IPS-20b (cell line): Measurements from ENCODE around the gene HS2ST1.

Experiments
- H3K27ac ChIP-seq: one replicate; pipeline ENCODE4 v1.5.1; 2013; ENCODE audit warnings: low read length
- H3K27me3 ChIP-seq: 2 replicates; pipeline ENCODE4 v1.6.1; 2013; ENCODE audit warnings: mild to moderate bottlenecking, low read length, inconsistent platforms; ENCODE audit not compliant: insufficient read depth
- H3K36me3 ChIP-seq: 2 replicates; pipeline ENCODE4 v1.6.1; 2013; ENCODE audit warnings: low read depth, mild to moderate bottlenecking, inconsistent platforms, low read length, moderate library complexity; ENCODE audit not compliant: insufficient read depth
- H3K4me1 ChIP-seq: 2 replicates; pipeline ENCODE4 v1.6.1; 2013; ENCODE audit warnings: mild to moderate bottlenecking, control low read depth, inconsistent platforms, low read length, moderate library complexity; ENCODE audit not compliant: insufficient read depth
- H3K4me3 ChIP-seq: 2 replicates; pipeline ENCODE4 v1.5.1; 2013; ENCODE audit warnings: mild to moderate bottlenecking, low read length, inconsistent platforms
- H3K9ac ChIP-seq: 2 replicates; pipeline ENCODE4 v1.6.1; 2013; ENCODE audit warnings: low read depth, mild to moderate bottlenecking, inconsistent platforms, low read length, moderate library complexity
- H3K9me3 ChIP-seq: 2 replicates; pipeline ENCODE4 v1.6.1; 2013; ENCODE audit warnings: mild to moderate bottlenecking, low read depth, low read length, inconsistent platforms; ENCODE audit not compliant: insufficient read depth

HS2ST1 gene

DNA sequence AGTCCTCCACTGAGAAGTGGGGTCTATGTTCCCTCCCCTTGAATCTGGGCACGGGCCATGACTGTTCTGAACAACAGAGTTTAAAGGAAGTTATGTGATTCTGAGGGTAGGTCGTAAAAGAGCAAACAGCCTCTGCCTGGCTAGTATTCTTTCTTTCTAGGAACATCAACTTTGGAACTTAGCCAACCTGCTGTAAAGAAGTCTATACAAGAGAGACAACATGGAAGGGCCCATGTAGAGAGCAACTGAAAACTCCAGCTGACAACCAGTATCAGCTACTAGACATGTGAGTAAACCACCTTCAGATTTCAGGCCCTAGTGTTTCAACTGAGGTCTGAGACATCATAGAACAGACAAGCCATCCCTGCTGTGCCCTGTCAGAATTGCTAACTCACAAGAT is 8.0 kb upstream of the HS2ST1 start:
- Histone ChIP-seq H3K4me3 (no peak overlapping the region), H3K27ac (no peak overlapping the region), H3K9me3 (no peaks in the 10 kb centered on the region; the same call in 1 of the 2 replicates), H3K9ac (no peak overlapping the region), H3K27me3 (no peaks in the 10 kb centered on the region), H3K4me1 (0 out of 2 replicates have a peak, but pooled peaks cover 4% of the 10 kb centered on the region), H3K36me3 (peaks cover 69% of the 10 kb centered on the region)

DNA sequence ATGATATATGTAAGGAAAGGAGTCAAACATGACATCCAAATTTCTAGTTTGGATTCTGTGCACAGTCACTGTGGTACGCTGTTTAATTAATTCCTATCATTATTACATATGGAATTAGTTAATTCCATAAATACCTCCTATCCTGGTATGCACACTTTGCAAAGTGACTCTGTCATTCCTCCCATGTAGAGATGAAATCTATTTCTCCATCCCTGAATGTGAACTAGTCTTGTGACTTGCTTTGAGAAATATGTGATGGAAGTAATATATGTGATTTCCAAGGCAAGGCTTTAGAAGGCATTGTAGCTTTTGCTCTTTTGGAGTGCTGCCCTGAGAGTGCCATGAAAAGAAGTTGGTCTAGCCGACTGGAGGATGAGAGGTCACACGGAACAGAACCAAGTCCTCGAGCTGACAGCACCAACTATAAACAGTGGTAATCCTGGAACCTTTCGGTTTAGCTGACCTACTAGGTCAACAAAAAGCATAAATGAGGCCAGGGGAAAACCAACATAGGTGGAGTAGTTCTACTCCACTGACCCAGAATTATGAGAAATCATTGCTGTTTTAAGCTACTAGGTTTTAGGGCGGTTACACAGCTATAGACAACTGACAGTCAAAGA is 2.0 kb upstream of the HS2ST1 start:
- Histone ChIP-seq H3K27ac (no peak overlapping the region), H3K27me3 (no peaks in the 10 kb centered on the region), H3K36me3 (peaks cover 34% of the 10 kb centered on the region), H3K9ac (peak overlapping the region; percentile 98; the same call in 1 of the 2 replicates), H3K4me1 (peaks cover 8% of the 10 kb centered on the region), H3K9me3 (no peaks in the 10 kb centered on the region), H3K4me3 (peak overlapping the region; percentile 95)

DNA sequence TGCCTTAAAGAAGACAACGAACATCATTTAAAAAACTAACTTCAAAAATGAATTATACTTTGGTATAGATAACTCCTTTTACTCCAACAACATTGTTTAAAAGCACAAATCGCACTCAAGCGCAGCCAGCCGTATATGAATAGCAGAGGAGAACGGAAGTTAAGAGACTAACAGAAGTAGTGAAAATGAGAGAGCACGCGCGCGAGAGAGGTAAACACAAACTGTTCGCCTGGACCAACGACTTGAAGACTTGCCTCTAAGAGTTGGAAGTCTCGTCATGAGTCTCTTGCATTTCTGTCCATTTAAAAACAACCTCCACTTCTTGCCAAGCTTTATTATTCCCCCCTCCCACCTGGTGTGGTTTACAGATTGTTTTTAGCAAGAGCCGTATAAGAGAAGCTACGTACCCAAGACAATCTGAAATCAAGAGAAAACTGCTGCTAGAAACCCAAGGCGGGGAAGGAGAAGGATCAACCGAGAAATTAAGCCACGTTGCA is 988 bp upstream of the HS2ST1 start:
- H3K36me3 ChIP-seq, result peaks cover 23% of the 10 kb centered on the region
- H3K27me3 ChIP-seq, result no peaks in the 10 kb centered on the region
- peak overlapping the region; percentile 95 for H3K4me3 ChIP-seq
- H3K9ac ChIP-seq, result peak overlapping the region; percentile 98
- H3K4me1 ChIP-seq, result peaks cover 8% of the 10 kb centered on the region
- H3K27ac ChIP-seq, result peak overlapping the region; percentile 93
- no peaks in the 10 kb centered on the region for H3K9me3 ChIP-seq

GRCh38 chr1:86913896-86914600 is 387 bp upstream of the HS2ST1 start, which contains the start of gene SELENOF:
Gene SELENOF (minus strand): TSS chr1:86914126. CDS start chr1:86914111, 15 bp downstream.
- Histone ChIP-seq H3K27me3 (no peaks in the 10 kb centered on the region), H3K36me3 (peaks cover 21% of the 10 kb centered on the region), H3K27ac (peak within 1 kb of the TSS; percentile 94), H3K4me1 (peaks cover 8% of the 10 kb centered on the region), H3K4me3 (peak within 1 kb of the TSS; percentile 95), H3K9me3 (no peaks in the 10 kb centered on the region), H3K9ac (peak within 1 kb of the TSS; percentile 98)

DNA sequence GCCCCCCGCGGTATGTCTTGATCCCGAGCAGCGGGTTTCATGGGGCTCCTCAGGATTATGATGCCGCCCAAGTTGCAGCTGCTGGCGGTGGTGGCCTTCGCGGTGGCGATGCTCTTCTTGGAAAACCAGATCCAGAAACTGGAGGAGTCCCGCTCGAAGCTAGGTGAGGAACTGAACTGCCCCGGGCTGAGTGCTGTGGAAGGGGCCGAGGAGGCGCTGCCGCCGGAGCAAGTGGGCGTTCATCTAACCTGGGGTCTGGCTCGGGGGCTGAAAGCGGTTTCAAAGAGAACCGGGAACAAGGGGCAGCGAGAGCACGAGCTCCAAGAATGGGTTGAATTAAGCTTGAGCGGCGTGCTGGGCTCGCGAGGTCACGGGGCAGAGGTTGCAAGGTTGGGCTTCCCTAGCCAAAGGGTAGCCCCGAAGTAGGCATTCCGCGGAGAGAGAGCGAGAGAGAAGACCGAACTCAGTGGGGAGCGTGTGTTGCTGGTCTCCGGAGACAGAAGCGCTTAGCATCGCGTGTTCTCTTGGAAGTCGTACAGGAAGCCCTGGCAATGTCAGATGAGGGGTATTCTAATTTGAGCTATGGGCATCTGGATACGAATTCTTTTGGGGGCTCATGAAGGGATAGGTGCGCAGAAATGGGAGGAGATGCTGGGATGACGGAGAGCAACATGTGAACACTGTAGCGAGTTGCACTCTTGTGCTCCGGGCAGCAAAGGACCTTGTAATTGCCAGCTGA is 732 bp downstream of the HS2ST1 start:
- H3K27me3 ChIP-seq, result no peaks in the 10 kb centered on the region
- no peaks in the 10 kb centered on the region for H3K9me3 ChIP-seq
- peak overlapping the region; percentile 93 for H3K4me3 ChIP-seq
- H3K9ac ChIP-seq, result peak overlapping the region; percentile 95
- peaks cover 12% of the 10 kb centered on the region for H3K36me3 ChIP-seq
- peak overlapping the region; percentile 94 for H3K27ac ChIP-seq
- peaks cover 8% of the 10 kb centered on the region for H3K4me1 ChIP-seq

DNA sequence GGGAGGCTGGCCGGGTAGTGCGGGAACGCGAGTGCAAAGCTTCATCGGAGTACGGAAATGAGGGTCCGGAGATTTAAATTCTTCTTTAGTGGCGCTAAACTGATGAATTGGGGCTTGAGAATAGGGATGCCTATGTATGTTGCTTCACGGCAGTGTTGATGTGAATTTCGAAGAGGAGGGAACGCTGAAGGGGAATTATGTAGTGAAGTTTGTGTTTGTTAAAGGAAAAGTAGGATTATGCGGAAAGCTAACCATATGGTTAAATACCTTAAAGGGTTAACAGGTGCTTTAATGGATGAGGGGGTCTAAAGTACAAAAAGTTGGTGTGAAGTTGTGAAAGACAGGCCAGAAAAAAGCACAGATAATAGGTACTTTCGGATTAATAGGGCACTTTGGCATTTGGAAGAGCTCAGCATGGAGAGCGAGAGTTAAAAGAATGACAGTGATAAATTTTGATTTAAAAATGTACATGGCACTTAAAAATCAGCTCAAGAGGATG is 1.4 kb downstream of the HS2ST1 start:
- H3K4me1 ChIP-seq, result peaks cover 8% of the 10 kb centered on the region
- peak overlapping the region; percentile 93 for H3K4me3 ChIP-seq
- peak overlapping the region; percentile 94 for H3K27ac ChIP-seq

GRCh38 chr1:86916752-86917151 is 2.3 kb downstream of the HS2ST1 start:
- peak overlapping the region; percentile 5; the same call in 1 of the 2 replicates for H3K4me3 ChIP-seq
- H3K9ac ChIP-seq, result no peak overlapping the region
- no peaks in the 10 kb centered on the region for H3K27me3 ChIP-seq
- peaks cover 8% of the 10 kb centered on the region for H3K4me1 ChIP-seq
- H3K9me3 ChIP-seq, result no peaks in the 10 kb centered on the region; the same call in 1 of the 2 replicates
- H3K36me3 ChIP-seq, result 0 out of 2 replicates have a peak, but pooled peaks cover 4% of the 10 kb centered on the region
- no peak overlapping the region for H3K27ac ChIP-seq

More for the DNA sequence above, 1.4 kb downstream of the HS2ST1 start:
- Histone ChIP-seq H3K36me3 (peaks cover 8% of the 10 kb centered on the region; the same call in 1 of the 2 replicates), H3K9ac (peak overlapping the region; percentile 95; the same call in 1 of the 2 replicates), H3K27me3 (no peaks in the 10 kb centered on the region), H3K9me3 (no peaks in the 10 kb centered on the region)

GRCh38 chr1:86922445-86922844 is 8.0 kb downstream of the HS2ST1 start:
- Histone ChIP-seq H3K4me3 (no peak overlapping the region), H3K4me1 (no peaks in the 10 kb centered on the region), H3K27ac (no peak overlapping the region), H3K36me3 (no peaks in the 10 kb centered on the region), H3K9me3 (peaks cover 24% of the 10 kb centered on the region), H3K9ac (no peak overlapping the region), H3K27me3 (no peaks in the 10 kb centered on the region)

DNA sequence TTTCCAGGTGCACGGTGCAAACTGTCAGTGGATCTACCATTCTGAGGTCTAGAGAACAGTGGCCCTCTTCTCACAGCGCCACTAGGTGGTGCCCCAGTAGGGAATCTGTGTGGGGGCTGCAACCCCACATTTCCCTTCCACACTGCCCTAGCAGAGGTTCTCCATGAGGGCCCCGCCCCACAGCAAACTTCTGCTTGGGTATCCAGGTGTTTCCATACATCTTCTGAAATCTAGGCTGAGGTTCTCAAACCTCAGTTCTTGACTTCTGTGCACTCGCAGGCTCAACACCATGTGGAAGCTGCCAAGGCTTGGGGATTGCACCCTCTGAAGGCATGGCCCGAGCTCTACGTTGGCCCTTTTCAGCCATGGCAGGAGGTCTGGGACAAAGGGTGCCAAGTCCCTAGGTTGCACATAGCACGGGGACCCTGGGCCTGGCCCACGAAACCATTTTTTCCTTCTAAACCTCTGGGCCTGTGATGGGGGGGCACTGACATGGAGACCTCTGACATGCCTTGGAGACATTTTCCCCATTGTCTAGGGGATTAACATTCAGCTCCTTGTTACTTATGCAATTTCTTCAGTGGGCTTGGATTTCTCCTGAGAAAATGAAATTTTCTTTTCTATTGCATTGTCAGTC is 10.0 kb downstream of the HS2ST1 start:
- Histone ChIP-seq H3K4me3 (no peak overlapping the region), H3K27me3 (no peaks in the 10 kb centered on the region), H3K27ac (no peak overlapping the region), H3K36me3 (no peaks in the 10 kb centered on the region), H3K4me1 (no peaks in the 10 kb centered on the region), H3K9me3 (peaks cover 24% of the 10 kb centered on the region), H3K9ac (no peak overlapping the region)

GRCh38 chr1:86925742-86926141 is 11.3 kb downstream of the HS2ST1 start:
- peaks cover 24% of the 10 kb centered on the region for H3K9me3 ChIP-seq
- no peak overlapping the region for H3K9ac ChIP-seq
- no peak overlapping the region for H3K27ac ChIP-seq
- H3K36me3 ChIP-seq, result no peaks in the 10 kb centered on the region
- peaks cover 5% of the 10 kb centered on the region; the same call in 1 of the 2 replicates for H3K4me1 ChIP-seq
- no peak overlapping the region for H3K4me3 ChIP-seq
- no peaks in the 10 kb centered on the region for H3K27me3 ChIP-seq

DNA sequence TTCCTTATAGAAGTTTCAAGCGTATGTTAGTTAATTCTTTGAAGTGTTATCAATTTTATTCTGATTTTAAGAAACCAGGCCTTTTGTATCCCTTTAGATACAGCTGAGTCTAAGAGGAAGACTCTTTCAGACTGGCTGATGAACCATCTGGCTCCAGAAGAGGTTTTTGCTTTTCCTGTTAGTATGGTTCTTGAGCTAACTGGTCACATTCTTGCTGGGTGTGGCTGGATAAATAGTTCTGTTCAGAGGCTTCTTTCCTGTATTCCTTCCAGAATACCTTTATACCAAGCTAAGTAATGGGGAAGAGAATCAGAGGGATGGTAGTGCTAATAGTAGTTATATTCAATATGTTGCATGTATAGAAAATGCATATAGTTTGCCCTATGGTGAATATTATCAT is 12.4 kb downstream of the HS2ST1 start:
- H3K4me3 ChIP-seq, result no peak overlapping the region
- peaks cover 24% of the 10 kb centered on the region for H3K9me3 ChIP-seq
- H3K9ac ChIP-seq, result no peak overlapping the region
- no peaks in the 10 kb centered on the region for H3K36me3 ChIP-seq
- no peak overlapping the region for H3K27ac ChIP-seq
- peaks cover 6% of the 10 kb centered on the region; the same call in 1 of the 2 replicates for H3K4me1 ChIP-seq
- H3K27me3 ChIP-seq, result no peaks in the 10 kb centered on the region
